ENCODE results near the gene NUP160. TPM values are rescaled to one million over a fixed set of nuclear protein-coding genes. Genes with fewer than 3 reads are reported as not detected.

Gene NUP160, protein sequence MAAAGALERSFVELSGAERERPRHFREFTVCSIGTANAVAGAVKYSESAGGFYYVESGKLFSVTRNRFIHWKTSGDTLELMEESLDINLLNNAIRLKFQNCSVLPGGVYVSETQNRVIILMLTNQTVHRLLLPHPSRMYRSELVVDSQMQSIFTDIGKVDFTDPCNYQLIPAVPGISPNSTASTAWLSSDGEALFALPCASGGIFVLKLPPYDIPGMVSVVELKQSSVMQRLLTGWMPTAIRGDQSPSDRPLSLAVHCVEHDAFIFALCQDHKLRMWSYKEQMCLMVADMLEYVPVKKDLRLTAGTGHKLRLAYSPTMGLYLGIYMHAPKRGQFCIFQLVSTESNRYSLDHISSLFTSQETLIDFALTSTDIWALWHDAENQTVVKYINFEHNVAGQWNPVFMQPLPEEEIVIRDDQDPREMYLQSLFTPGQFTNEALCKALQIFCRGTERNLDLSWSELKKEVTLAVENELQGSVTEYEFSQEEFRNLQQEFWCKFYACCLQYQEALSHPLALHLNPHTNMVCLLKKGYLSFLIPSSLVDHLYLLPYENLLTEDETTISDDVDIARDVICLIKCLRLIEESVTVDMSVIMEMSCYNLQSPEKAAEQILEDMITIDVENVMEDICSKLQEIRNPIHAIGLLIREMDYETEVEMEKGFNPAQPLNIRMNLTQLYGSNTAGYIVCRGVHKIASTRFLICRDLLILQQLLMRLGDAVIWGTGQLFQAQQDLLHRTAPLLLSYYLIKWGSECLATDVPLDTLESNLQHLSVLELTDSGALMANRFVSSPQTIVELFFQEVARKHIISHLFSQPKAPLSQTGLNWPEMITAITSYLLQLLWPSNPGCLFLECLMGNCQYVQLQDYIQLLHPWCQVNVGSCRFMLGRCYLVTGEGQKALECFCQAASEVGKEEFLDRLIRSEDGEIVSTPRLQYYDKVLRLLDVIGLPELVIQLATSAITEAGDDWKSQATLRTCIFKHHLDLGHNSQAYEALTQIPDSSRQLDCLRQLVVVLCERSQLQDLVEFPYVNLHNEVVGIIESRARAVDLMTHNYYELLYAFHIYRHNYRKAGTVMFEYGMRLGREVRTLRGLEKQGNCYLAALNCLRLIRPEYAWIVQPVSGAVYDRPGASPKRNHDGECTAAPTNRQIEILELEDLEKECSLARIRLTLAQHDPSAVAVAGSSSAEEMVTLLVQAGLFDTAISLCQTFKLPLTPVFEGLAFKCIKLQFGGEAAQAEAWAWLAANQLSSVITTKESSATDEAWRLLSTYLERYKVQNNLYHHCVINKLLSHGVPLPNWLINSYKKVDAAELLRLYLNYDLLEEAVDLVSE (N-terminal part only)
- 24.1 to 34.4 TPM (median 30.9 TPM) in 5 replicates for total RNA-seq (2022; extraction: Qiagen RNA extraction; ENCODE audit: low read depth)

DNA sequence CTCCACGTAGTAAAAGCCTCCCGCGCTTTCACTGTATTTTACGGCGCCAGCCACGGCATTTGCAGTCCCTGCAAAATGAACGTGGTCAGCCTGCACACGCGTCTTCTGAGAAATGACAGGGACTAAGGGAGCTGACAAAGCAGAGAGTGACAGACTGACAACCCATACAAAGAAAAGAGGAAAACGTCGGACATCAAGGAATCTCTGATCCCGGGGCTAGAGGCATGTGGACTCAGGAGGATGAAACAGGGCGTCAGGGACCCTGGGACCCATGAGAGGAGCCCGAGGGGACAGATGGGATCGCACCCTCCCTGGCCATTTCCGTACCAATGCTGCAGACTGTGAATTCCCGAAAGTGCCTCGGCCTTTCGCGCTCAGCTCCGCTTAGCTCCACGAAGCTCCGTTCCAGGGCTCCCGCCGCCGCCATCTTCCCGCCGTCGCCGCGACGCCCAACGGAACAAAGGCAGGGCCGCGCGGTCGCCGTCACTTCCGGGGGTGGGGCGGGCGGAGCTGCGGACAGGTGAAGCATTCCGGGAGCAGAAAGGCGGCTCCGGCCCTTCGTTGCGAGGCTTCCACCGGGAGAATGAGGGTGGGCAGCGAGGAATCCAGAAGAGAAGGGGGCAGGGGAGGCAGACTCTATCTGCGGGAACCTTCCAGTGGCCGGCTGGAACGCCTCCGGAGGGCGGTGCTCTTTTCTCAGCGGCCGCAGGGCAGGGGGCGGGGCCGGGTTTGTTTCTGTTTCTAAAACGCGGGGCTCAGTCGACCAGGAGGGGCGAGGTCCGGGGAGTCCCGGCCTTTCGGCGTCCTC lies at the start of gene NUP160:
NUP160 (minus strand) TSS at position 459 of the 808 bp plus-strand sequence; CDS start at position 427, 32 bp downstream.

Other genes starting within 250 kb of the NUP160 start
- gene MTCH2, start 205.8 kb downstream of the NUP160 start, total RNA-seq (2022; extraction: Qiagen RNA extraction; ENCODE audit: low read depth), result 114 to 158 TPM (median 142 TPM) in 5 replicates
- 0.86 to 2.0 TPM (median 1.00 TPM) in 5 replicates for gene AGBL2, start 133.0 kb downstream of the NUP160 start, total RNA-seq (2022; extraction: Qiagen RNA extraction; ENCODE audit: low read depth)
- 45.4 to 59.0 TPM (median 52.3 TPM) in 5 replicates for gene FNBP4, start 81.0 kb downstream of the NUP160 start, total RNA-seq (2022; extraction: Qiagen RNA extraction; ENCODE audit: low read depth)
- 40.4 to 66.6 TPM (median 59.8 TPM) in 5 replicates for gene PTPRJ, start 132.2 kb upstream of the NUP160 start, total RNA-seq (2022; extraction: Qiagen RNA extraction; ENCODE audit: low read depth)

Data from A549 treated with GW870086 at 1 μM for 4 hours (cell line).